NCI-H1092 (cell line): ENCODE data around the gene TCF7L1.
"Not testable (repeated sequence)": the region's sequence is repeated elsewhere in the genome, so short reads cannot be mapped to it uniquely, and the experiment has no call there.

Experiments
- DNase-seq: peaks from one replicate; lab custom pipeline; 2025; lab: John Stamatoyannopoulos, UW

TCF7L1 gene

DNA sequence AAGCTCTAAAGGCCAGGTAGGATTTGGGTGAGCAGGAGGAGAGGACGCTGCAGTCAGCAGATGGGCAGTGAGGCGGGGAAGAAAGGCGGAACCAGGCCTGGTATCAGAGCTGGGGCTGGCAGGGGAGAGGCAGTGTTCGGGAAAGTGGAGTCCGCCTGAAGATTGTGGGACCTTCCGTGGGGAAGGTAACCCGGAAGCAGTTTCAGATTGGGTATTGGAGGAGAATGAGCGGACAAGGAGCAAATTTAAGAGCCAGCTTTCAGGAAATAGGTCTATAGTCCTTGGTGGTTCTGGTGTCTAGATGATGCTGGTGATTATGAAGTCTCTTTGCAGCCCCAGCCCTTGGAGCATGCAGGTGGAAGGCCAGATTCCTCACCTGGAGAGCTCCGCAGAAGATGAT, 51.0 kb downstream of the TCF7L1 start:
- DNase-seq = no peak

DNA sequence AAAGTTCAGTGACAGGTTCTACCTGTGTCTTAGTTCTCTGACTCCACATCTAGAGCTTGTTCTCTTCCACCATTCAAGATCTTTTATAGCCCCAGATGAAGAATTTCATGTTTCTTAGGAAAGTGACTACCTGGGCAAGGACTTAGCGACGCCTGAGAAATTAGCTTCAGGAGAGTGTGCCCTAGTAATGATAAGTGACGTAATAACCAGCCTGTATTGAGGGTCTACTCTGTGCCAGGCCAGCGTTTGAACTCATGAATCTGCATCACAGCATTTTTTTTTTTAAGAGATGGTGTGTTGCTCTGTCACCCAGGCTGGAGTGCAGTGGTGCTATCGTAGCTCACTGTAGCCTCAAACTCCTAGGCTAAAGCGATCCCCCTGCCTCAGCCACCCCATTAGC, 51.8 kb downstream of the TCF7L1 start:
- no peak for DNase-seq

DNA sequence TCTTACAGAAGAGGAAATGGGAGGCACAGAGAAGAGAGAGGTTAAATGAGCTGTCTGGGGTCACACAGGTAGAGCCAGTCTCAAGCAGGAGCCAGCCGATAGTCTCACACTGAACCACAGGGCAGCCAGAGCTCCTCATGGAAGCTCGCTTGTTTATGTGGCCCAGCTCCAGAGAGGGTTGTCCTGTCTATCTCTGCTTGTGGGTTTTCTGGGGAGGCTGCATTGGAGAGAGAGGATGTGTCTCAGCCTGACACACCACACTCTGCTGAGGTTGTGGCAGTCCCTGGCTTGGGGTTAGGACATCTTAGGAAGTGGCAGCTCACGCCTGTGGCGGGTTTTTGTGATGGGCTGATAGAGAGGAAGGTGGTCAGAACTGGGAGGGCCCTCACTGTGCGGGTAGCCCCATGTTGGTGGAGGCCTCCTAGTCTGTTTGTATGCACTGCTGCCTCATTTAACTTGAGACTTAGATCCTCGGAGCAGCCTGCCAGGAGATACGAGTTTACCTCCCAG, 52.3 kb downstream of the TCF7L1 start:
- DNase-seq = no peak

DNA sequence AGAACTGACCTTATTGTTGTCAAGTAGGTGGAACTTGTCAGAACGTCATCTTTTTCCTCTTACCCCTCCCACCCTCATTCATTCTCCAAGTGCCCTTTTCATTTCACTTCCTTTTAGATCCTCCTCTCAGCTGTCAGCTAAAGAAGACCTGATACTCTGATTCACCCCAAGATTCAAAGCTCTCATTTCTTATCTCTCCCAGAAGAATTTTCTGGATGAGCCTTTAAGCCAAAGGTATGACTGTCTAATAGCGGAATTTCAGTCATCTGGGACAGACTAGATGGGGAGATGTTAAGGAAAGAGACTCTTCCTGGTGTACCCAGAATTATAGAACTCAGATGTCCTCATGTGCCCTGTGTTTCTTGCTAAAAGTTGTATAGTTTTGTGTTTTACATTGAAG, 53.9 kb downstream of the TCF7L1 start:
- no peak for DNase-seq

DNA sequence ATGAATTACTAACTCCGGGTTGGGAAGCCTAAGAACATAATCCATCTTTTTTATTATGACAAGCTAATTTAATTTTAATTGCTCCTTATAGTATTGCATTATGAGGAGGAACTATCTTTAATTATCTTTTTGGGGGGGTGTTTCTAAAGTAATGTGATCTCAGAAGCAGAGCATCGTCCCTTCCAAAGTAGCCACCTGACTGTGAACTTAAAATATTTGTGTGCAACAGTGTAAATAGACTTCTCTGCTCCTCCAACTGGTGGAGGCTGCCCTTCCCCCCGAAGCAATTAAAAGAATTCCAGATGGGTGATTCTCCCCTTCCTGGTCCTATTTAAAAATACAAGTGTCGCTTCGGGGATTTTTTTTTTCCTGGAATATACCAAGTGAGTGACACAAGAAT, 55.7 kb downstream of the TCF7L1 start:
- DNase-seq = no peak

DNA sequence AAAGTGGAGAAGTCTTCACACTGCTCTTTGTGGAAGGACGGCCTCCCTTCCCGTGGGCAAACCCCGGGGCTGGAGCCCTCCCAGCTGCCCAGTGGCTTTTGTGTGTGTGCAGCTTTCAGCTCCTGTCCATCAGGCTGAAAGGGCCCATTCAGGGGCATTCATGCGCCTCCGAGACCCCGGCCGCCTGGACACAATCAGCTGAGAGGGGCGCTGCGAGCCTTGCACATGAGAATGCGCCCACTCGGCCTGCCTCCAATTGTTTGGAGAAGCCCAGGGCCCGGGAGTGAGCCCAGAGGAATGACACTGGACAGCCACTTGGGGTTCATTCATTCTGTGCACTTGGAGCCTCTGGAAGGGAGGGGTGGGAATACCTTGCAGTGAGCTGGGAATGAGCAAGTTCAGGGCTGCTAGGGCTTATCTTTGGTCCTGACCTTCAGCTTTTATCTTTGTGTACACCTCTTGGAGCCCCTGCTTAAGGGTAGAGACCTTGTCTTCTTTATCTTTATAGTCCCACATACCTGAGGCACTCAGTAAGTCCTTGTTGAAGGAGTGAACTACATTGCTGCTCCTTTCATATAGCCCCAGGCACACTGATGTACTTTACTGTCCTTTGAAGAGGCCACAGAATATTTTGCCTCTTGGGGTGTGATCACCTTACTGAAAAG, 56.5 kb downstream of the TCF7L1 start:
- no peak for DNase-seq

DNA sequence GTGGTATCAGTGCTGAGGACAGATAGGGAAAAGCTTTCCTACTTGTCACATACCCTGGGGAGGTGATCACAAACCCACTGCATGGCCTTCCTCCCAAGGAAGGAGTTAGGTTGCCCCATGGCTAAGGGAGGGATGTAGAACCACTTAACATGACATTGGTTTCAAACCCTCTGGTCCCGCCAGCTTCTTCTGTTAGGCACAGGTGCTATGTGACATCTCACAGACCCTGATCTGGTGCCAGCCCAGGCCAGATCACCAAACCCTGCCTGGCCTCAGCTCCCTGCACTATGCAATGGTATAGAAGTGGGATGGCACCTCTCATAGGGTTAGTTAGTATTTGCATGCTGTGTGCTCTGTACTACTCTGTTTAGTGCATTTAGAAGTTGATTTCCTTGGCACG, 58.0 kb downstream of the TCF7L1 start:
- DNase-seq = no peak

DNA sequence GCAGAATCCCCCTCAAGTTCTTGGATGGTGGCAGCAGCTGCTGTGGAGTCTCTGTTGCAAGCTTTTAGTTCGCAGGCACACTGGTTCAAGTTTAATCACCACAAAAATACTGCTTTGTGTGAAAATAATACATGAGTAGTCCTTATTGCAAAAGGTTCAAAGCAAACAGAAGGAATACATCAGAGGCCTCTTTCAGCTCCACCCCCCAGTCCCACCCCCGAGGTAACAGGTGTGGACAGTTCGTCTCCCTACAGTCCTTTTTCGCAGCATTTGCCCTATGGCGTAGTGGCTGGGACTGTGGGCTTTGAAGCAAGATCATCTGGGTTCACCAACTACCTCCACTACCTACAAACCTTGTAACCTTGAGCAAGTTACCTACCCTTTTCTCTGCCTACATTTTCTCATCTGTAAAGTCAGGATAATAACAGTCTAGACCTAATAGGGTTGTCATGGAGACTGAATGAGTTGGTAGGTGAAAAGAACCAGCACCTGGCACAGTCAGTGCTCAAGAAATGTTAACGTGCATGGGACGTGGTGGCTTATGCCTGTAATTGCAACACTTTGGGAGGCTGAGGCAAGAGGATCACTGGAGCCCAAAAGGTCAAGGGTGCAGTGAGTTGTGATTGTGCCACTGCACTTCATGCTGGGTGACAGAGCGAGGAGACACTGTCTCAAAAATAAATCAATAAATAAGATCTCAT, 61.7 kb downstream of the TCF7L1 start:
- DNase-seq = no peak

DNA sequence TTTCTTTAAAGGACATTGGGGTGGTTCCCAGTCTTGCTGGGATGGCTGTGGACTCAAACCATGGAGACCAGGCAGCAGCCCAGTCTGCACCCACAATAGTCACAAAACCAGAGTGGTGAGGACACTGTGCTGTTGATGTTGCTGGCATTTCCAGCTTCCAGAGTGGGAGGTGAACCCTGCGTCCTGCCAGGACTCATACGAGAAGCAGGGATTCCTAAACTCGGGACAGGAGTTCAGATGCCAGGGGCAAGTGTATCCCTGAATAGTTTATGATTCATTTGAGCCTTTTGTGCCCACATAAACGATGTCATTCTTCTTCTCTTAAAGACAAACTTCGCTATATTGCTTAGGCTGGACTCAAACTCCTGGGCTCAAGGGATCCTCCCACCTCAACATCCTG, 62.8 kb downstream of the TCF7L1 start:
- DNase-seq = no peak

DNA sequence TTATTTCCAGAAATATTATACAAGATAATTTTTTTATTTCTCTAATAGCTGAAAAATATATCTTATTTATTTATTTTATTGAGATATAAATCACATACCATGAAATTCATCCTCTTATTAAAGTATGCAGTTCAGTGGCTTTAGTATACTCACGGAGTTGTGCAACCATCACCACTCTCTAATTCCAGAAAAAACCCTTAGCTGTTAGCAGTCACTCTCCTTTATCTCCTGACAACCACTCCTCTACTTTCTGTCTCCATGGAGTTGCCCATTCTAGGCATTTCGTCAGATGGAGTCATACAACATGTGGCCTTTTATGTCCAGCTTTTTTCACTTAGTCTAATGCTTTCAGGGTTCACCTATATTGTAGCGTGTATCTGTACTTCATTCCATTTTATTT, 66.5 kb downstream of the TCF7L1 start:
- DNase-seq = no peak

DNA sequence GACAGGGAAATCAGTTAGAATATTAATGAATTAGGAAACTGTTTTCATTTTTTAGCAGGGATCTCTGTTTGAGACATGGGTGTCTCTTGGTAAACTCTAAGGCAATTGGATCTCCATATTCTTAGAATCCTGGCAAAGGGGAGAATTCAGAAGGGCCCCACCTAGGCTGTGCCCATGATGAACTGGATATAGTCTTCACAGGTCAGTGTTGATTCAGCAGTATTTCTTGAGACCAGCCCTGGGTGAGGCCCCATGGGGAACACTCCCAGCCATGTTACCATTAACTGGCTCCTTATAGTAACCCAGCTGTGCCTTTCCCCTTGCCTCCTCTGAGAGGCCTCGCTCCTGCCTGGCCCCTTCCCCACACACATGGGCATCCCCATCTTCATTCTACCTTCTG, 76.7 kb downstream of the TCF7L1 start:
- DNase-seq = no peak

DNA sequence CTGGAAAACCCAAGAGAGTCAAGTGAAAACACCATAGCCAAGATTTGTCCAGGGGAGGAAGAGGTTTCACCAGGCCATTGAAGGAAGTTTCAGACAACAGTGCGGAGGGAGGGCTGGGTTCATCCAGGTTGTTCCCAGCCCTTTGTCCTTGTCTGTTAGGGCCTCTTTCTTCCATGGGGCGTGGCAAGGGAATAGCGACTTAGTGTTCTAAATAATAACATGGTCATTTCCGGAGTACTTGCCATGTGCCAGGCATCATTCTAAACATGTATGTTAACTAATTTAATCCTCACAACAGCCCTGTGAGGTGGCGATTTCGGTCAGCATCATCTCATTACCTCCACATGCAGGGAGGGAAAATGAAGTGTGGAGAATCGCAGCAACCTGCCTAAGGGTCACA, 77.3 kb downstream of the TCF7L1 start:
- no peak for DNase-seq

DNA sequence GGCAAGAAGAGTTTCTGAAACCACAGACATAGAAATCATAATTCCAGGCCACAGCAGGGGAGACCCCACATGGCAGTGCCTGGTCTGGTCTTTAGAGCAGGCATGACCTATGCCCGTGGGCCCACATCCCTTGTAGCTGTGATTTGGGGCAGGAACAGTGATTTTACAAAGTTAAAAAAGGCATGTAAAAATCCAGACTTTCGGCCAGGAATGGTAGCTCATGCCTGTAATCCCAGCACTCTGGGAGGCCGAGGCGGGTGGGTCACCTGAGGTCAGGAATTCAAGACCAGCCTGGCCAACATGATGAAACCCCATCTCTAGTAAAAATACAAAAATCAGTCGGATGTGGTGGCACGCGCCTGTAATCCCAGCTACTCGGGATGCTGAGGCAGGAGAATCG, 78.4 kb downstream of the TCF7L1 start:
- not testable (repeated sequence) for DNase-seq

DNA sequence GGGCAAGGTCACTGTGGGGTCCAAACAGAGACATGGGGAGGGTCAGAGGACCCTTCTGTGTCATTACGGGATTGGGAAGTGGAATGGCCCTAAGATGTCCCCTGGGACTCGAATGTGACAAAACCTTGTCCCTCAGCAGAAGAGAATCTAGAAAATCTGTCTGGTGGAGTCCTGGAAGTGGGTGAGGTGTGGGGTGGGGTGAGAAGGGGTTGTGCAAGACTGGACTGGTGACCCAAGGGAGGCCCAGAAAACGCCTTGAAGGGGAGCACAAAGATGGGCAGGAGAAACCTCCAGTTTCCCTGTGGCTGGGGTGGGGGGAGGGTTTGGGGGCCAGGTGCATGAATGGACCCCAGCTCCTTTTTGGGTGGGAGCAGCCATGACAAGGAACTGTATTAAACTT, 79.6 kb downstream of the TCF7L1 start:
- DNase-seq = no peak

DNA sequence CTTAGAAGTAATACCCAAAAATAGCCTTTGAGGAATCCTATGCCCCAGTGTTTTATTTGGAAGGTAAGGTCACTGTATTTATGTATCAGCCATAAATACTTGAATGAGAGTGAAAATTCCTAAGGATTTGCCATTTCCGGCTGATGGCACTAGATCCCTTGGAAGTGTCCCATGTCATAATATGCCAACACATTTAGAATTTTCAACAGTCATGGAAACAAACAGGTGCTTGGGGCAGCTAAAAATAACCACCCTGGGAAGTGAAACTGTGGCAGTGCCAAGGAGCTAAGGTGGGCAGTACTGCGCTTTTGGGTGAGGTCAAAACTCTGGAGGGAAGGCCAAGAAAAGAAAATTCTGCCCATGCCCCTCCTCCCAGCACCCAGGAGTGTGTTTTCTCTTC, 80.2 kb downstream of the TCF7L1 start:
- no peak for DNase-seq

DNA sequence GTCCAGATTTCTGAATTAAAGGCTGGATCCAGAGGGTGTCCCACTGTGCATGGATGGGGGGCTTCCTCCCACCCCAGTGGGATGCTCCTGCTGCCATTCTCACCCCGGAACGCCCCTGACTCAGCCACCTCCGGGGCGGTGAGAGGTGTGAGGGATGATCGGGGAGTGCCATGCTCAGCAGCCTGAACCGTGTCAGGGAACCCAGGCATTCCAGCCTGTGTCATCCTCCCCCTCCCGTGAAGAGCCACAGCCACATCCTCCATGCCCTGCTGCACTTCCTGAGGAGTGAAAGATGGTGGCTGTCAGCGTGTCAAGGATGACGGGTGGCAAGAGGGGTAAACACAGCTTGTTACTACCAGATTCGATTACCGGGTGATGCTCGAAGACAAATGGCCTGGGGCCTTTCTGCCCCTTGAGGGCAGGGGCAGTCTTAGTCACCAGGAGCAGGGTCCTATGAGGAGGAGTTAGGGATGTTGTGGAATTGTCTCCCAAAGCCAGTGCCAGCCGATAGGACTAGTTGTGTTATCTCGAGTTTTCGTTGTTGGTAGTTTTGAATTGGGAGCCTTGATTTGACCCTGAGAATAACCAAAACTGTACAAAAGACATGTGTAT, 80.8 kb downstream of the TCF7L1 start:
- DNase-seq = no peak

DNA sequence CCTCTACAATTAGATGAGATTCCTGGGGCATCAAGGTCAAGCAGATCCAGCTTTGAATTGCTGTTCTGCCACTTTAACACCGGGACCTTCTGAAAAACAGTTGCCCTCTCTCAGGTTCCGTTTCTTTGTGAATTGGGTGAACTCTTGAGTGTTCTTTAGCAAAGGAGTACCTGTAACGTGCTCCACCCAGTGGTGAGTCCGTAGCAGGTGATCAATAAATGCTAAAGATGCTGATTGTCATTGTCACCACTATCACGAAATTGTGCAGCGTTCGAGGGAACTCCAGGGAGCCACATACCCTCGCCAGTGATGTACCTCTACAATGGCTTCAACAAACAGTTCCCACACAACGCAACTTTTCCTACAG, 81.9 kb downstream of the TCF7L1 start:
- DNase-seq = no peak

DNA sequence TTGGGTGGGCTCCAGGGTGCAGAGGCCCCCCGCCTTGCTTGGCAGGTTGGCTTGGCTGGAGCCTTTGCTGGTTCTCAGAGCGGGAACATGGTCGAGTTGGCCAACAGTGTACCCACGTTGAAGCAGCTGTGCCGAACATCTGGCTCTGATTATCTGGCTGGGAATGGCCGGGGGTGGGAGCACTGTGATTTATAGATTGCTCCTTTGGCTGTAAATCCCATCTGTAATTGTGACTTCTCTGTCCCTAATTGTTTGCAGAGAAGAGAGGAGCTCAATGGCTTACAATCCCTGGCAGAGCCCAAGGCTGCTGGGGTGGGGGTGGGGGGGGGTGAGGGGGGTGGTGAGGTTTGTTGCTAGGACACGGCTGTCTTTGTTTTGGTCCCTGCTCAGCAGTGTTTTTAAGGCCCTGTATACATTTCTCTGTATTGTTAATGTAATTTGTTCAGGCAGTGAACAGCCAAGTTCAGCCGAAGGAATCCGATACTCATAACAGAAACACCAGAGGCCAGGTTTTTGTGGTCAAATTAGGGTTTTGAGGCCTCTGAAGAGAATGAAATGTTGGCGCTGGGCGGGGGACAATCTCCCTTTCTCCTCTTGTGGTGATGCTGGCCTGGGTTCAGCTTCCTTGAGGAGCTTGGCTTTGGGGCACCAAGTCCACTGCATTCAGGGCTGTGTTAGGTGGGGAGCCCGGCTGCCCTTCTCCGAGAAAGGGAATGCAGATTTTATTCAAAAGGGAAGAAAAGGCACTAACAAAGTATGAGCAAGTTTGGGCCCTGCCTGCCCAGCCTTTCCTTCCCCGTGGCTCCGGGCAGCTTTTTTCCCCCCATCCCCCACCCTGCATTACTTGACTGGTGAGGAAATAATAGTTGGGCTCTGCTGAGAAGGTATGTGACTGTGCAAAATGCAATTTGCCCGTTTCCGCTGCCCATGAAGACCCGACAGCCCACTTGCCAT, 82.5 kb downstream of the TCF7L1 start:
- DNase-seq = no peak

DNA sequence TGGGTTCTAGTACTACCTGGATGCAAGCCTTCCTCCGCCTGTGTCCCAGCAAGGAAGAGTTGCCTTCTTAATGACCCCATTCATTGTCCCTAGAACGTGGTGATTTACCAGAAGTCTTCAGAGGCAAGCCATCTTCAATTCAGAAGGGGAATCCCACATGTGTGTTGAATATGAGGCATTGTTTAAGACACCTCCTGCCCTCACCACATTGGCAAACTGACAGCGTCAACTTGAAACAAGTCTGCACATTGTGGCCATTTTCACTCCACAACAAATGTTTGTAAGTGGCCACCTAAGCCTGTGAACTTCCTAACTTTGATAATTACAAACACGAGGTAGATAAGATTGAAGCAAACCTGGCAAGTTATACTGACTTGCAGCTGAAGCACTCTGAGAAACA, 83.7 kb downstream of the TCF7L1 start:
- DNase-seq = no peak

DNA sequence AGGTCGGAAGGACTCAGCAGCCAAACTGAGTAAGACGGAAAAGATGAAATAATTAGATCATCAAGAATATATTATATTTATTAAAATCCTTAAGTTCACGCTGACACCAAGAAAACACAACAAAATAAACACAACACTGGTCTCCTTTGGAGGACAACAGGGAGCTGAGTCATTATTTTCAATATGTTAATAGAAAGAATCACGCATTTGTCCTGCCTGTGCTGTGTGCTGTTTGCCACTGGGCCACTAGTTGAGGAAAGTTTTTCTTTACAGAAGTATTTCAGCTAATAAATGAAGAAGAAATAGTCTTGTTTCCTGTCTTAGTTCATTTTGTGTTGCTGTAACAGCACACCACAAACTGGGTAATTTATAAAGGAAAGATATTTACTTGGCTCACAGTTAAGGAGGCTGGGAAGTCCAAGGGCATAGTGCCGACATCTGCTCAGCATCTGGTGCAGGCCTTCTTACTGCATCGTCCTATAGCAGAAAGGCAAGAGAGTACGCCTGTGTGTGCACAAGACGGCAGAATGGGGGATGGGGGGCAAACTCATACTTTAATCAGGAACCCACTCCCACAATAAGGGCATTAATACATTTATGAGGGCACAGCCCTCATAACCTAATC, 88.0 kb downstream of the TCF7L1 start:
- no peak for DNase-seq

DNA sequence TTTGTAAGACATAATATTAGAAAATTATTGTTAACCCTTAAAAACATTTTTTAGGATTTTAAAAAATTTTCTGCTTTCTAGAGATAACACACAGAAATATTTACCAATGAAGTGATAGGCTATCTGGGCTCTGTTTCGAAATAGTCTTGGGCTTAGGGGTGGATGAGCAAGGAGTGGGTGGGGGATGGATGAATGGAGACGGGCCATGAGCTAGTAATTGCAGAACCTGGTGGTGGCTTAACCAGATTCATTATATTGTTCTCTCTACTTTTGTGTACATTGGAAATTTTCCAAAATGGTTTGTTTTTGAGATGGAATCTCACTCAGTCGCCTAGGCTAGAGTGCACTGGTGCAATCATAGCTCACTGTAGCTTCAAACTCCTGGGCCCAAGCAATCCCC, 89.6 kb downstream of the TCF7L1 start:
- no peak for DNase-seq

DNA sequence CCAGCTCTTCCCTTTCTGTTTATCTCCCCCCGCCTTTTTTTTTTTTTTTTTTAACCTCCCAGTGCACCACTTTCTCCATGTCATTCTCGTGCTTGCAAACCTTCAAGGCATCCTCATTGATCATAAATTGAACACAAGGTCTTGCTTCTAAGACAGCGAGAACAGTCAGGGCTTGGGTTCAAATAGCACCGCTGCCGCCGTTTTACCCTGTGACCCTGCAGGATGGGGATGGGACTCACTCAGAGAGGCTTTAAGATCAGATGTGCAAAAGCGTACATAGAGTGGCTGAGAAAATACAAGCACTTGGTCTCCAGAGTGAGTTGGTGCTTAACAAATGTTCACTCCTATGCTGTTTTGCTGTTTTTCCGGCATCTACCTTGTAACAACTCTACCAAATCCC, 93.6 kb downstream of the TCF7L1 start:
- DNase-seq = no peak
